CD1c-positive myeloid dendritic cell (primary cell): ENCODE data around the gene P2RY12.

ENCODE experiments used
- DNase-seq: peaks from one replicate; pipeline ENCODE4 v3.0.0-alpha.2; 2016; ENCODE audit errors: extremely low spot score

The P2RY12 gene

DNA sequence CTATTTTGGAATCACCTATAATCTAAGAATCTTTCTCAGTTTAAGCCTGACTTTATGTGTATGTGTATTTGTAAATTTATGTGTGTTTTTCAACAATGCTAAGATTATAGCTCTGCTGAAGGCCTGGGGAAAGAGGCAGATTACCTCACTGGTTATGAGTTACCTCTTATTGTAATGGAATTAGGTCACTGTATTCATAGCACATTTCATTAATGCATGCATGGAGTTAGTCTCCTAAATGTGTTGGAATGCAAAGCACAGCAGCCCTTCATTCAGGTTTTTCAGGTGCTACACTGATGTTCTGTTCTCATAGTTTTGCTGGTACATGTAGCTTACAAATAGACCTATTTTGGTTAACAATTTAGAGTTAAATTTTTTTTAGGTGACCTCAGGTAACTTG is 77.4 kb downstream of the P2RY12 start:
- no peak for DNase-seq

DNA sequence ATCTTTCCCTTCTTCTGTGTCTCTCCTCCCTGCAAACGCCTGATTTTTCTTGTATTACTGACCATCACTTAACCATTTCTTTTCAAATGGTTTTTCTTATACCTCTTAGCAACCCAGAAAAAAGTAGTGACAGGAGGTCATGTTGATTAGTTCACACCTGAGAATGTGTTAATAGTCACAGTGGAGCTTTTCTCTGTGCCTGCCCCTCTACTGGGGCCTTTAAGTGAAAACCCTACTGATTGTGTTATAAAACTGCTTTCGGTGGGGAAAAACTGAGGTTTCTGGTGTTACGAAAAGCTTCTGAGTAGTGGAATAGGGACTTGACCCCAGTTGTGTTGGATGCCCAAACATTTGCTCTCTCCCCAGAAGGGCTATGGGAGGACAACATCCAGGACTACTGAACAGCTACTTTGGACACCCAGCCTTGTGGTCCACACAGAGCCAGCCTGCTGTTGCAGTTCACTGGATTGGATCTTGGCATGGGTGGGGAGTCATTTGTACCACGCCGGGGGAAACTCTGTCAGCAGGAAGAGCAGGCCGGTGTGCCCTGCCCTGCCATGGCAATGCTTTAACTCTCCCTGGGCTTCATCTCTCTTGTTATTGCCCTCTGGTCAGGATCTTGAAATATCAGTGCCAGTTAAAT is 78.3 kb downstream of the P2RY12 start:
- DNase-seq: no peak

DNA sequence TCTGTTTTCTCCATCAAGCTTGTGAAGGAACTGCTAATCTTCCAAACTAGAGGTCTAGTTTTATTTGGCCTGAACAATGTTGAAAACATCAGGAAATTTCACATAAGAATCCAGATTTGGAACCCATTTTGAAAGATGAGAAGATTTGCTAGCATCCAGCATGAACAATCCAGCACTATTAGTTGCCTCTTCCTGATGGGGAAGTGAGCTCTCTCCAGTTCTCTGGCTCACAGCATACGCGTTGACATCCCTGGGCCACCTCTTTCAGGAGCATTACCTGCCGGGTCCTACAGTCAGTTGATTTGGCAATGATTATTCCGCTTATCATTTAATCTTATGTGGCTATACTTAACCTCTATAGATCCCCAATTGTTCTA is 78.8 kb downstream of the P2RY12 start:
- DNase-seq: no peak

DNA sequence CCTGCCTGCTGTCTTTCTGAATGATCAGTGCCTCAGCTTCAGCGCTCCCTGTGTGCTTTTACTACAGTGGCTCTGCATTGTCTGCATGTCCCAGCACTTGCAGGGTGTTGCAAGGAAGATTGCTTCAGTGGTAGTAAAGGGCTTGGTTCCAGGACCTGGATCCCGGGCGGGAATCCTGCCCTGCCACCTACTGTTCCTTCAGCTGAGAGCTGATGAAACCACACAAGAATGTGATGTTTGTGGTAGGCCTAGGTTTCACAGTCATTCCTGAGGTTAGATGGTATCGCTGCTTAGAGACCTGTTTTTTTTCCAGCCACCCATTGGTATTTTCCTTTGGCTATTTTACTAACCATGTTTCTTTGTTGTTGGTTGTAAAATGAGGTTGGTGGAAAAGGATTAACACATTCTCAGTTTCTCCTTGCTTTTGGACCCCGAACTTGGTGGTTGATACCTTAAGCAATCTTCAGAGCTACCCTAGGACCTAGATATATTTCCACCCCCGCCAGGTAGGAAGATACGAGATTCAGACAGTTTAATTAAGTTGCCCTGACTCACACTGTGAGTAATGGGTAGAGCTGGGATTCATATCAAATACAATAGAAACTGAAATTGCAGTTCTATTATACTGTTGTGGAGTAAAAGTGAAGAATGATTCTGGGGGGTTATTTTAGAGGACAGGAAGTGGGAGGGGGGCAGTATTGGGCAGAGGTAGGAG is 79.3 kb downstream of the P2RY12 start:
- DNase-seq: no peak

DNA sequence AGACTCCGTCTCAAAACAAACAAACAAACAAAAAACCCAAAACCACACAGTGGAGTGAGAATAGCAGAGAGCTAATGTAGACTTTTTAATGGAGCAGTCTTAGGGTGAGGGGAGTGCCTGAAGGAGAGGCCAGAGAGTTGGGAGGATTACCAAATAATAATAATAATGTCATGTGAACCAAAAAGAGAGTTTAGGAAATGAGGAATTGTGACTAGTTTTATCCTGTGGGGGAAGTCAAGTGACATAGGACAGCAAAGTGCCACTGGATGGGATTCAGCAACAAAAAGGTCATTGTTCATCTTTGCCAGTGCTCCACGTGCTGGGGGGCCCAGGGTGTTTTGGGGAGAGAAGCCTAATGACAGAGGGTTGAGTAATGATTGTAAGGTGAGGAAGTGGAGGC is 80.8 kb downstream of the P2RY12 start:
- DNase-seq: no peak

DNA sequence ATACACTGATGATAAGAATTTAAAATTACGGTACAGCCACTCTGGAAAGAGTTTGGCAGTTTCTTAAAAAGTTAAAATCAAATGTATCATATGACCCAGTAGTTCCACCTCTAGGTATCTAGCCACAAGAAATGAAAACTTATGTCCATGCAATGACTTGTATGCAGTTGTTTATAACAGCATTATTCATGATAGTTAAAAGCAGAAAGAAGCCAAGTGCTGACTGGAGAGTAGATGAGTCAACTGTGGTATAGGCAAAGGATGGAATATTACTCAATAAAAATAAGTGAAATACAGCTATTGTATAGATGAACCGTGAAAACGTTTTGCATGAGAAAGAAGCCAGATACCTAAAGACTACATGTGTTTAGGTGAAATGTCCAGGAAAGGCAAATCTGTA is 82.8 kb downstream of the P2RY12 start:
- no peak for DNase-seq

DNA sequence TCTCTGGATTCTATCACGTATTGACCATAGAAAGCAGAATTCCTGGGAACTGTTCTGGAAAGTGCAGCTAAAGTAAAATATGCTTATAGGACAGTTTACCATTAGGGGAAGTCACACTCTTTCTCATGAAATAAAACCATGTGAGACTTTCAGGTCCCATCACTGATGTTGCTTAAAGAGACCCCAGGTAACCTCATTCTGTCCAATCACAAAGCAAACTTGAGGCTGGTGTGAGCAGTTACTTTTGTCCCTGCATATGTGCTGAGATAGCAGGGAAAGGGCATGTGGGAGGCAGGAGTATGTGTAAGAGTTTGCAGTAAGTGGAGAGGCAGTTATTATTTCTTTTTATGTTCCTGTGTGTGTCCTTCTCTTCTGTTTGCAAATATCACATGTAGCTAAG is 84.0 kb downstream of the P2RY12 start:
- DNase-seq: peak; percentile 13

DNA sequence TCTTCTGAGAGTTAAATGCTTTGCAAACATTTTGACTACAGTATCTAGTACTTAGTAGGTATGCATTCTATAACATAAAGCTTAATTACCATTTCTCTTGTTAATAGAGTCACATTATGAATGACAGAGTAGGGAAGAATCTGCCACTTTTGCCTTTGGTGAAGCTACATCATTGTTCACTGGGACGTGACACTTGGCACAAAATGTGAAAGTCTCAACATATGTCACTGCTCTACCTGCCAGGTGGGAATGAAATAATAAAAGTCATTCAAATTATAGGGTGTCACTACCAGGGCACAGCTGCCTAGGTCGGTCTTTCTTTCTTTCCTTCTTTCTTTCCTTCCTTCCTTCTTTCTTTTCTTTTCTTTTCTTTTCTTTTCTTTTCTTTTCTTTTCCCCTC is 85.5 kb downstream of the P2RY12 start:
- no peak for DNase-seq

DNA sequence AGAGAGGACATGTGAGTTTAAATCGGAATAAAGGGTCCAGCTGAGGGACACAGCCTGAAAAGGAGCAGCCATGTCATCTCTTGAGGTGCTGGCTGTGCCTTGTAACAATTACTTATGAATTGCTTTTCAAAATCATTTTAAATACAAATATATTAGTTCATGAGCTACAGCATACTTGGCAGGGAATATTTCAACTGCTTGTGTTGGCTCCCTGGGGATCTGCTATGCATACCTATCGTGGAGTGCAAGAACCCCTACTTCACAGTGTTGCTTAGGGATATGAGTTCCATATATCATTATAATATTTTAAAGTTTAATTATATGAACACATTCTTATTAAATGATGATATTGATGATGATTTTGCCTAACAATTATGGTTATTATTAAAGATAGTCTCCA is 87.1 kb downstream of the P2RY12 start:
- DNase-seq: no peak

DNA sequence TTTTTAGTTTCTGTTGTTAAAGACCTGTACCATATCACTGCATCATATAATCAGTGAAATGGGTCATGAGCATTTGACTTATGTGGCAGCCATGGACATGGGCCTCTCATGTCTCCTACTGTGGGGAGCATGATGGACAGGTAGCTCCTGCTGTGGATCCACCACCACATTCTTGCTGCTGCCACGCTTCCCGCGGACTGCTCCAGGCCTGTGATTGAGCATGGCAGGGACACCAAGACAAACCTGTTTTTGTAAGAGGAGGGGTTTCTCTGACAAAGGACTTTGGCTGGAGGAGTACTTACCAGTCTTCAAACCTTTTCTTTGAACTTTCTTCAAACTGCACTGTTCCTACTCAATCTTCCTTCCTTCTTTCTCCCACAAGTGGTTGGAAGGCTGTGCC is 88.3 kb downstream of the P2RY12 start:
- DNase-seq: no peak

DNA sequence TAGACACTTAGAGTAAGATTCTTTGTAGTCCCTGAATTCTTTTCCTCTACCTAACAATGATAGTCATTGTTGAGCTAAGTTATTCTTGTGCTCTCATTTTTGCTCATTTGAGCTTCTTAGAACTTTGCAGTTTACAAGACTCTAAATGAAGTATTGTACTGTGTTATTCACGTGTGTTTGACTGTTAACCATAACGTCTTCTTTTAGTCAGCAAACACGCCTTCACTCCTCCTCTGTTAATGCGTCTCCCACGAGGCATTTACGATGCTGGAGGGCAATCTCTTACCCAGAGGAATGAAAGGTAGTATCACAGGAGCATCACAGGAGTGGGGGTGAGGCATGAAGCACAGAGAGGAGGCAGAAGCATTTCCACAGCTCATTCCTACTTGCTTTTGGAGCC is 91.4 kb downstream of the P2RY12 start:
- DNase-seq: no peak

DNA sequence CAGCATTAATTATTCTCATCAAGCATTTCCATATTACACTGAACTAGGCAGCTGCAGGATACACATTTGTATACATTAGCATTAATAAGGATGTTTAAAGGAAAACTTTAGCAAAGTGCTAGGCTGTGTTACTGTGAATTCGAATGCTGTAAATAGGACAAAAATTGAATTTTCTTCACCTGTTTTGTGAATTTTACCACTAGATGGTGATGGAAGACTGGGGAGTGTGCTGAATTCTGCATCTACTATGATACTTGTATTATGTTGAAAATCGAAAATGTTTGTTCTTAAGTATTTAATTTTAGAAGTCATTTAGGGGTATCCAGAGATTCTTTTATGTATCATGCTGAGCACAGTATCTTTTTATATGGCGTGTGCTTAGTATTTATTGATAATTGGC is 93.9 kb downstream of the P2RY12 start:
- peak; percentile 38 for DNase-seq

DNA sequence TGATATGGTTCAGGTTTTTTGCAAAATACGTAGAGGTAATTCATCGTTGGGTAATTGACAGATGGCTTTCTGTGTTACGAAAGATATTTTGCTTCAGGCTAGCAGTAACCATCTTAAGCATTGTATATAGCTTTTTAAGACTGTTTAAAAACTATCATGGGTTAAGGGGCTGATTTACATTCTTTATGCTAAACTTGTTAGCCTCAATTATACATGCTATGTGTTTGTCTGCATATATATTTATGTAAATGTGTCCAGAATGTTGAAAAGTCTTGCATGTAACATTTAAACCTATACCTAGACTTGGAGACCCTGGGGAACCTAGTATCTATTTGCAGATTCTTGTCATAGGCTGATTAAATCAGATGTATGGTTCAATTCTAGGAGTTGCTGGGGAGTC is 95.1 kb downstream of the P2RY12 start:
- DNase-seq: no peak
